Activated naive CD8-positive, alpha-beta T cell treated with anti-CD3 and anti-CD28 coated beads, Interleukin-2, amount 50 U/mL, for 24 hours (primary cell): ENCODE measurements around the gene H1-8.
A peak's percentile ranks its signal among the peaks of the same experiment; 100 is the strongest.

Experiments used
- ATAC-seq: fragments of 150-1000 bp; cut with Tn5 transposase; one replicate; pipeline ENCODE4 v1.10.0; 2021
- DNase-seq: peaks from one replicate; pipeline ENCODE4 v3.0.0; 2021
- H3K27ac Mint-ChIP-seq: one replicate; pipeline ENCODE4 v1.8.0; 2021; ENCODE audit warnings: mild to moderate bottlenecking, mixed read lengths
- H3K27me3 Mint-ChIP-seq: one replicate; pipeline ENCODE4 v1.8.0; 2021; ENCODE audit warnings: mixed read lengths
- H3K36me3 Mint-ChIP-seq: one replicate; pipeline ENCODE4 v1.8.0; 2021; ENCODE audit warnings: low read depth, mixed read lengths
- H3K4me1 Mint-ChIP-seq: one replicate; pipeline ENCODE4 v1.8.0; 2021; ENCODE audit warnings: mixed read lengths
- H3K4me3 Mint-ChIP-seq: one replicate; pipeline ENCODE4 v1.8.0; 2021; ENCODE audit warnings: mild to moderate bottlenecking, moderate library complexity, mixed read lengths
- H3K9me3 Mint-ChIP-seq: one replicate; pipeline ENCODE4 v1.8.0; 2021; ENCODE audit warnings: mixed read lengths

Gene H1-8

GRCh38 chr3:129592381-129593131 lies 49.6 kb downstream of the H1-8 start:
- peaks cover 22% of the 10 kb centered on the region for H3K4me1 Mint-ChIP-seq
- no peaks in the 10 kb centered on the region for H3K36me3 Mint-ChIP-seq
- ATAC-seq = no peak
- DNase-seq = no peak
- no peak overlapping the region for H3K4me3 Mint-ChIP-seq
- no peak overlapping the region for H3K27ac Mint-ChIP-seq
- no peaks in the 10 kb centered on the region for H3K9me3 Mint-ChIP-seq
- peaks cover 12% of the 10 kb centered on the region for H3K27me3 Mint-ChIP-seq

DNA sequence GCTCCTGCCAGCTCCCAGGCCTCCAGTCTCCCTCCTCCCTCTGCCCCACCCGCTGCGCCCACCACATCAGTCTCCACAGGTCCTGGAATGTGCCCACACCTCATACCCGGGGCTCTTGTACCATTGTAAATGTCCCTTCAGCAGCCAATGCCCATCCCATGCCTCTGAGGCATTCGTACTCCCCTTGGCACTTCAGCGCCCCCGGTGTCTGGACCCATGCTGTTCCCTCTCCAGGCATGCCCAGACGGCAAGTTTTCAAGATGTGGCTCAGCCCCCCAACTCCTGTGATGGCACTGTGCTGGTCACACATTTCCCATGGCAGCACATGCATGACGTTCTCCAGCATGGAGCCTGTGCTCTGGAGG lies 50.2 kb downstream of the H1-8 start:
- Mint-ChIP-seq H3K27me3 (peaks cover 12% of the 10 kb centered on the region), H3K27ac (peak overlapping the region; percentile 62), H3K4me1 (peaks cover 22% of the 10 kb centered on the region), H3K9me3 (no peaks in the 10 kb centered on the region), H3K36me3 (no peaks in the 10 kb centered on the region), H3K4me3 (no peak overlapping the region)
- ATAC-seq = no peak
- no peak for DNase-seq

GRCh38 chr3:129593595-129594339 lies 50.8 kb downstream of the H1-8 start:
- ATAC-seq (peak; percentile 72), DNase-seq (peak; percentile 74)

DNA sequence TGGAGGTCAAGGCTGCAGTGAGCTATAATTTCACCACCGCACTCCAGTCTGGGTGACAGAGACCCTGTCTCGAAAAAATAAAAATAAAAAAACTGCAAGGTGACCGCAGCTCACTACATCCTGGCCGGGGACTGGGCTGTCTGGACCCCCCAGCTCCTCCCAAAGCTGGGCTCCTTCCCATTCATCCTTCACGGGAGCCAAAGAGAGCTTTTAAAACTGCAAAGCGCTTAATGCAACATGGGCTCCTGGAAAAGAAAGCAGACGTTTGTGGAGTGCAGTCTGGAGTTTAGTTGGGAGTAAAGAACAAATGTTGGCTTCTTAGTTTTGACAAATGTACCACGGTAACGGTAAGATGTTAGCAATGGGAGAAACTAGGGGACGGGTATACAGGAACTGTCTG lies 51.4 kb downstream of the H1-8 start:
- H3K27ac Mint-ChIP-seq = no peak overlapping the region
- H3K4me3 Mint-ChIP-seq = no peak overlapping the region
- no peaks in the 10 kb centered on the region for H3K36me3 Mint-ChIP-seq

More at GRCh38 chr3:129593595-129594339, 50.8 kb downstream of the H1-8 start:
- H3K27ac Mint-ChIP-seq = peak overlapping the region; percentile 62
- H3K36me3 Mint-ChIP-seq = no peaks in the 10 kb centered on the region
- H3K4me3 Mint-ChIP-seq = peak overlapping the region; percentile 29
- H3K4me1 Mint-ChIP-seq = peaks cover 22% of the 10 kb centered on the region
- no peaks in the 10 kb centered on the region for H3K9me3 Mint-ChIP-seq
- H3K27me3 Mint-ChIP-seq = peaks cover 12% of the 10 kb centered on the region

GRCh38 chr3:129594907-129595390 lies 52.0 kb downstream of the H1-8 start:
- DNase-seq (no peak), ATAC-seq (no peak)
- Mint-ChIP-seq H3K4me3 (no peak overlapping the region), H3K9me3 (no peaks in the 10 kb centered on the region), H3K4me1 (peaks cover 25% of the 10 kb centered on the region), H3K27ac (no peak overlapping the region), H3K36me3 (no peaks in the 10 kb centered on the region), H3K27me3 (peaks cover 12% of the 10 kb centered on the region)

More for the DNA sequence above, 51.4 kb downstream of the H1-8 start:
- Mint-ChIP-seq H3K4me1 (peaks cover 22% of the 10 kb centered on the region), H3K27me3 (peaks cover 12% of the 10 kb centered on the region), H3K9me3 (no peaks in the 10 kb centered on the region)
- ATAC-seq (no peak), DNase-seq (no peak)

DNA sequence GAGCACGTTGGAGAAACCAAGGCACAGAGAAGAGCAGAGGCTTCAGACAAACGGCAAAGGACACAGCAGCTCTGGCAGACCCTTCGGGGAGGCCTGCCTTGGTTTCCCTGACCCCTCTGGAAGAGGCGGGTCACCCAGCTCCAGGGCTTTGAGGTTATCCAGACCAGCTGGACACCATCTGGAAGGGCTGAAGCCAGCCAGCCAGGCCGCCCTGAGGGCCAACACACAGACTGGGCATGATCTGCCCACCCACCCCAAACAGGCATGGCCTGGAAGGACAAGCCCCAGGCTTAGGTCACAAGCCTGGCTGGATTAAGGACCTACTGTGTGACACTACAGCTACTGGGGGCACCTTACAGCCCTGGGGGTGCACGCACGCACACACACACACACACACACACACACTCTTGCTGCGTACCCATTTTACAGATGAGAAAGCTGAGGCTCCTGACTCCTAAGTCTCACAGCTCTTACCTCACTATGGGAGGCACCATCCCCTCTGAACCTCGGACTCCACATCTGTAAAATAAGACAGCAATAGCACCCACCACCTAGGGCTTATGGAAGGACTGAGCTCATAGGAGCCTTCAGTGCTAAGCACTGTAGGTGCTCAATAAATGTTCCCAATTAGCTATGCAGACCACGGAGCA lies 52.7 kb downstream of the H1-8 start:
- Mint-ChIP-seq H3K4me3 (no peak overlapping the region), H3K36me3 (no peaks in the 10 kb centered on the region), H3K27ac (no peak overlapping the region), H3K9me3 (no peaks in the 10 kb centered on the region), H3K4me1 (peaks cover 25% of the 10 kb centered on the region), H3K27me3 (peaks cover 12% of the 10 kb centered on the region)
- DNase-seq (no peak), ATAC-seq (no peak)

GRCh38 chr3:129596194-129597086 lies 53.5 kb downstream of the H1-8 start:
- Mint-ChIP-seq H3K36me3 (no peaks in the 10 kb centered on the region), H3K27ac (no peak overlapping the region), H3K27me3 (peaks cover 12% of the 10 kb centered on the region), H3K4me1 (peaks cover 25% of the 10 kb centered on the region), H3K4me3 (no peak overlapping the region), H3K9me3 (no peaks in the 10 kb centered on the region)
- DNase-seq (no peak), ATAC-seq (no peak)

DNA sequence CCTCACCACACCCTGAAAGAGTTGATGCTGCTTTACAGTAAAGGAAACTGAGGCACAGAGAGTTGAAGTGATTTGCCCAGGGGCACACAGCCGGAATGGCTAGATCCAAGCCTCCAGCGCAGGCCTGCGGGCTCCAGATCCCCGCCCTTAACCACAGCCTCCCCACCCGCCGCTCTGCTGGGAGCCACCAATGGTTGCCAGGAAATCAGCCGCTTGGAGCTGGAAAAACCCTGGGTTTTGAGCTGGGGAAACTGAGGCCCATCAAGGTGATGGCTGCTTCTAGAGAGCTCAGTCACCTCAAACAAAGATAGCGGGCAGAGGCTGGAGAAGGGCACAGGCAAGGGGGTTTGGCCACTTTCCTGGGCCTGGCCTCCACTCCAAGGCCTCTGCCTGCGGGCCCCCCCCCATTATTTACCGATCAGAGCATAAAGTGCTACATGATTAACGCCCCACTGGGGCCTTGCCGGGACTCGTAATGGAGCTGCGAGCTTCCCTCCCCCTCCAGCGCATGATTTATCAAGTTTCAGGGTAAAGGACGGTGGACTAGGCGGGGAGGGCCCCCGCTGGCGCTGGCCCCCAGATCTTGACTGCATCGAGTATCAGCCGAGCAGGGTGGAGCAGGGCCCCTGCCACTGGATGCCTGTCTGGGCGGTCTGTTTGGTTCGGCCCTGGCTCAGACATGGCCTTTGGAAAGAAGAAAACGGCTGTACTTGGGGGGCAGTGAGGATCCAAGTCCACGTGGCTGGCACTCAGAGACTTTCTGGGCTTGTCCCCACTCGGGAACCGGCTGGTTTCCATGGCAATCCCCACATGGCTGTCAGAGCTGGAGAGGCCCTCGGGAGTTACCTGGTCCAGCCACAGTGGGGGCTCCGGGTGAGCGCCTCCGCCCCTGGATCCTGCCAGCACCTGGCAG lies 54.4 kb downstream of the H1-8 start:
- H3K27ac Mint-ChIP-seq = no peak overlapping the region
- peaks cover 13% of the 10 kb centered on the region for H3K27me3 Mint-ChIP-seq
- H3K4me3 Mint-ChIP-seq = no peak overlapping the region
- no peak for ATAC-seq
- no peaks in the 10 kb centered on the region for H3K9me3 Mint-ChIP-seq
- peaks cover 25% of the 10 kb centered on the region for H3K4me1 Mint-ChIP-seq
- no peaks in the 10 kb centered on the region for H3K36me3 Mint-ChIP-seq
- no peak for DNase-seq

DNA sequence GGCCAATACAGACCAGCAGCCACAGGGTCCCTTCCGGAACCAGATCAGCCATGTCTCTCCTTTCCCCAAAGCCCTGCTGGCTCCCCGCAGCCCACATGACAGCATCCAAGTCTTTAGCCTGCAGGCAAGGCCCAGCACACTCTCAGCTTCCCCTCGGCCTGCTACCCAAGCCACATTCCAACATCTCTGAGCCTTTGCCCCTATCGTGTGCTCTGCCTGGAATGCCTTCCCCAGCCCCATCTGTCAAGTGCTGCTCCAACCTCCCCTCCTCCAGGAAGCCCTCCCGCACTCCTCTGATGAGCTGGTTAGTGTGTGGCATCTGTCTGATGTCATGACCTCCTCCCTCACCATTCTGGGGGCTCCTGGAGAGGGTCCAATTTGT lies 55.0 kb downstream of the H1-8 start:
- H3K27ac Mint-ChIP-seq = no peak overlapping the region
- ATAC-seq = no peak
- peaks cover 22% of the 10 kb centered on the region for H3K4me1 Mint-ChIP-seq
- H3K9me3 Mint-ChIP-seq = no peaks in the 10 kb centered on the region
- no peak for DNase-seq
- no peak overlapping the region for H3K4me3 Mint-ChIP-seq
- no peaks in the 10 kb centered on the region for H3K36me3 Mint-ChIP-seq
- H3K27me3 Mint-ChIP-seq = peaks cover 14% of the 10 kb centered on the region

DNA sequence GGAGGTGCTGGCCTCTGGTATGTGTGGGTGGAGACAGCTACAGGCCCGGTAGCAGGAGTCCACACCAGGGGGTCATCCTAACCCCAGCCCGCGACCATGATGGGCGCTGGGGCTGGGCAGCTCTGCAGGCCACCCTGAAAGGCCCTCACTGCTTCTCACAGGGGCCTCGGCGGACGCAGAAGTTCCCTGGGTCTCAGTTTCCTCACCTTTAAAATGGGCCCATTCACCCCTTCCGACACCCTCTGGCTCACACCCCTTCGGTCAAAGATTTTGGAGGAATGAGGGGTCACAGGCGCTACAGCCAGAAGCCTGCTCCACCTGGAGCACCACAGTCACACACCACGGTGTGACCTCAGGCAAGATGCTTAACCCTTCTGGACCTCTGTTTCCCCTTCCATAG lies 55.5 kb downstream of the H1-8 start:
- H3K36me3 Mint-ChIP-seq = no peaks in the 10 kb centered on the region
- H3K27ac Mint-ChIP-seq = no peak overlapping the region
- DNase-seq = no peak
- peaks cover 17% of the 10 kb centered on the region for H3K4me1 Mint-ChIP-seq
- no peaks in the 10 kb centered on the region for H3K9me3 Mint-ChIP-seq
- H3K4me3 Mint-ChIP-seq = no peak overlapping the region
- ATAC-seq = no peak
- H3K27me3 Mint-ChIP-seq = peaks cover 9% of the 10 kb centered on the region

DNA sequence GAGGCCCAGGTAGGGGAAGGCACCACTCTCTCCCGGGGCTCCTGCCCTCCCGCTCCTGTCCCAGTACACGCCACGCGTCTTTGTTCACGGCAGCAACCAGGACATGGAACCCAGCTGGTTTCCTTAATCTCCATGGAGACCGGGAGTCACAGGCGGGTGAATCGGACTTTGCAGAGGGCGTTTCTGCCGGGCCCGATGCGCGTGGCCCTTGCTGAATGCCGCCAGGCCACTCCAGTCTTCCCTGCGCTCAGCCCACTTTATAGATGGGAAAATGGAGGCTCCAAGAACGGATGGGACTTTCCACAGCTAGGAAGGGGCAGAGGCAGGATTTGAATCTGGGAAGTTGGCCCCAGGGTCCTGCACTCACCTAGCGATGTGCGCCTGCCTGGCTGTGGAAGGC lies 56.1 kb downstream of the H1-8 start:
- DNase-seq = no peak
- Mint-ChIP-seq H3K36me3 (no peaks in the 10 kb centered on the region), H3K4me3 (no peak overlapping the region), H3K9me3 (no peaks in the 10 kb centered on the region), H3K27ac (no peak overlapping the region), H3K4me1 (peaks cover 11% of the 10 kb centered on the region), H3K27me3 (peaks cover 9% of the 10 kb centered on the region)
- no peak for ATAC-seq

- Mint-ChIP-seq H3K9me3 (no peaks in the 10 kb centered on the region), H3K27me3 (peaks cover 14% of the 10 kb centered on the region), H3K4me3 (no peak overlapping the region), H3K4me1 (peaks cover 8% of the 10 kb centered on the region), H3K27ac (no peak overlapping the region), H3K36me3 (no peaks in the 10 kb centered on the region)
- DNase-seq (no peak), ATAC-seq (no peak)
Measured at GRCh38 chr3:129599607-129600006, 56.6 kb downstream of the H1-8 start.

GRCh38 chr3:129600348-129600747 lies 57.4 kb downstream of the H1-8 start:
- no peak overlapping the region for H3K4me3 Mint-ChIP-seq
- H3K9me3 Mint-ChIP-seq = no peaks in the 10 kb centered on the region
- H3K36me3 Mint-ChIP-seq = no peaks in the 10 kb centered on the region
- H3K4me1 Mint-ChIP-seq = peaks cover 5% of the 10 kb centered on the region
- DNase-seq (no peak), ATAC-seq (no peak)
- no peak overlapping the region for H3K27ac Mint-ChIP-seq
- H3K27me3 Mint-ChIP-seq = peaks cover 14% of the 10 kb centered on the region
